ENCODE measurements around the gene KDM4B. TPM values are rescaled to one million over a fixed set of nuclear protein-coding genes. Genes with fewer than 3 reads are reported as not detected.

KDM4B gene
- total RNA-seq, 6 experiments from 2014 or later: 17.0 to 27.2 (median 20.3) TPM

- Mint-ChIP-seq H3K4me1 (ENCODE audit: low read depth) (no peaks in the 10 kb centered on the region), H3K36me3 (ENCODE audit: low read depth) (no peaks in the 10 kb centered on the region), H3K4me3 (no peak overlapping the region), H3K27ac (no peak overlapping the region), H3K9me3 (no peaks in the 10 kb centered on the region), H3K27me3 (ENCODE audit: insufficient read depth) (no peaks in the 10 kb centered on the region; the same call in 1 of the 2 replicates)
- DNase-seq: no peak
- no peak for TF ChIP-seq CTCF (IDR thresholded peaks at IDR 0.05)
Measured at GRCh38 chr19:5072115-5072514, 103.2 kb downstream of the KDM4B start.

DNA sequence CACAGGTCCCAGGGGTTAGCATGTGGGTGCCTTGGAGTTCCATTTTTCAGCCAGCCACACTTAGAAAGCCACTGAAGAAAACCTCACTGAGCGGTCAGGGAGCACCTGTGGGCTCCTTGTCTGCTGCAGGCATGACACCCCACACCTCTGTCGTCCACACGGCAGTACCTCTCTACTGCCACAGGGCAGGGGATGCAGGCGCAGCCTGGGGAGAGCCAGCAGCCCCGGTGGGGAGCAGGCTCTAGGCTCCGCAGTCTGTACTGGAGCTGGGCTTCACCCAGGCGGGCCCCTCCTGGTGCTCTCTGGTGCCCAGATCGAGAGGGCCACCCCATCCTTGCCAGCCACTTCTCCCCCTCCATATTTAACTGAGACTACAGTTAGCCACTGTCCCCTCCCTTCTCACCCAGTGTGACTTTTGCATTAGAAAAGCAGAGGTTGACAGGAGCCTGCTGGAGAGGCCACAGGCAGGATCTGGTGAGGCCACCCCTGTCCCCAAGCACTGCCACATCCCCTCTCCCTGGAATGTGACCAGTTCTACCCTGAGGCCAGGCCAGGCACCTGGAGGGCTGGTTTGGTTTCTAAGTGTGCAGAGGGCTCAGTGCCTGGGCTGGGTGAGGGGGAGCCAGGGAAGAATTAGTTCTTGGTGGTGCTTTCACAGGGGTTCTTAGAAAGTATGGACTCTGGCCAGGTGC lies 104.4 kb downstream of the KDM4B start:
- 0 out of 2 replicates have a peak, but pooled peaks cover under 1% of the 10 kb centered on the region for H3K36me3 Mint-ChIP-seq (ENCODE audit: low read depth)
- H3K4me3 Mint-ChIP-seq: no peak overlapping the region
- H3K9me3 Mint-ChIP-seq: no peaks in the 10 kb centered on the region
- no peaks in the 10 kb centered on the region; the same call in 1 of the 2 replicates for H3K27me3 Mint-ChIP-seq (ENCODE audit: insufficient read depth)
- DNase-seq: no peak
- no peak for TF ChIP-seq CTCF (IDR thresholded peaks at IDR 0.05)
- H3K4me1 Mint-ChIP-seq (ENCODE audit: low read depth): no peaks in the 10 kb centered on the region
- H3K27ac Mint-ChIP-seq: no peak overlapping the region

- Mint-ChIP-seq H3K4me1 (ENCODE audit: low read depth) (no peaks in the 10 kb centered on the region), H3K4me3 (no peak overlapping the region), H3K9me3 (no peaks in the 10 kb centered on the region), H3K36me3 (ENCODE audit: low read depth) (0 out of 2 replicates have a peak, but pooled peaks cover 3% of the 10 kb centered on the region), H3K27me3 (ENCODE audit: insufficient read depth) (no peaks in the 10 kb centered on the region; the same call in 1 of the 2 replicates), H3K27ac (no peak overlapping the region)
- DNase-seq: no peak
- TF ChIP-seq CTCF (IDR thresholded peaks at IDR 0.05): no peak
Measured at GRCh38 chr19:5074407-5074806, 105.5 kb downstream of the KDM4B start.

DNA sequence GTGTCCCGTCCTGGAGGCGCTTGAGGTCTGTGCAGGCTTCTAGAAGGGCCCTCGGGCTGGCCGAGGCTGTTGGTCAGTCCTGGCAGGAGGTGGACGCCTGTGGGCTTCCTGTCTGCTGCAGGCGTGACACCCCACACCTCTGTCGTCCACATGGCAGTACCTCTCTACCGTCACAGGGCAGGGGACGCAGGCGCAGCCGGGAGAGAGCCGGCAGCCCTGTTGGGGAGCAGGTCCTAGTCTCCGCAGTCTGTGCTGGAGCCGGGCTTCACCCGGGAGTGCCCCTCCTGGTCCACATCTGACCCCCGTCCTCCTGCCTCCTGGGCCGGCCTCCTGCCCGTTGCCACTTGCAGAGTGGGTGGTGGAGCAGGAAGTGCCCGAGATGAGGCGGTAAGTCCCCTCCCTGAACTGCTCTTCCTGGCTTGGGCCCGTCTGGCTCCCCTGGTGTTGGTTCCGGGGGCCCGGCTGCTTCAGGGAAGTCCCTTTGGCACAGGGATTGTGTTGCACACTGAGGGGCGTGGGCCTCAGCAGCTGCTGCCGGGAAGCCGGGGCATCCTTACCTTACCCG lies 106.0 kb downstream of the KDM4B start:
- no peak overlapping the region for H3K4me3 Mint-ChIP-seq
- H3K36me3 Mint-ChIP-seq (ENCODE audit: low read depth): 0 out of 2 replicates have a peak, but pooled peaks cover 3% of the 10 kb centered on the region
- no peaks in the 10 kb centered on the region for H3K9me3 Mint-ChIP-seq
- no peak for DNase-seq
- H3K27me3 Mint-ChIP-seq (ENCODE audit: insufficient read depth): no peaks in the 10 kb centered on the region; the same call in 1 of the 2 replicates
- no peaks in the 10 kb centered on the region for H3K4me1 Mint-ChIP-seq (ENCODE audit: low read depth)
- TF ChIP-seq CTCF (IDR thresholded peaks at IDR 0.05): no peak
- H3K27ac Mint-ChIP-seq: no peak overlapping the region

DNA sequence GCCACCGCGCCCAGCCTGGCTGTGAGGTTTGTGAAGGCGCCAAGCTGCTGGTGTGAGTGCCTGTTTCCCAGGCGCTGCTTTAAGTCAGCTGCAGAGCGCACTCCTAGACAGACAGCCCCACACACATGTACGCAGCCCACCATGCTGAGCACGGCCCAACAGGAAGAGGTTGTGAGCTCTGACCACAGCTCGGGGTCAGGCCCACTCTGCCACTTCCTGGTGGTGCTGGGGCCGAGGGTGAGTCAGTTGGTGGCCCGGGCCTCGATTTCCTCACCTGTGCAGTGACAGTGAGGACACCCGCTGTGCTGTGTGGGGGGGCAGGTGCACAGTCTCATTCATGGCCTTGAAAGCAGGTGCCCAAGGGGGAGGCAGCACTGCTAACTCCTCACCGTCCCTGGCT lies 106.7 kb downstream of the KDM4B start:
- H3K27ac Mint-ChIP-seq: no peak overlapping the region
- peaks cover 9% of the 10 kb centered on the region for H3K36me3 Mint-ChIP-seq (ENCODE audit: low read depth)

More for the DNA sequence above, 106.7 kb downstream of the KDM4B start:
- H3K27me3 Mint-ChIP-seq (ENCODE audit: insufficient read depth): no peaks in the 10 kb centered on the region; the same call in 1 of the 2 replicates
- no peak overlapping the region for H3K4me3 Mint-ChIP-seq
- no peak for TF ChIP-seq CTCF (IDR thresholded peaks at IDR 0.05)
- H3K9me3 Mint-ChIP-seq: no peaks in the 10 kb centered on the region
- no peak for DNase-seq
- H3K4me1 Mint-ChIP-seq (ENCODE audit: low read depth): no peaks in the 10 kb centered on the region

All from HFFc6 (cell line).